ENCODE measurements around the gene WAPL.
"Not testable (repeated sequence)": the region's sequence is repeated elsewhere in the genome, so short reads cannot be mapped to it uniquely, and the experiment has no call there.

Gene WAPL, protein sequence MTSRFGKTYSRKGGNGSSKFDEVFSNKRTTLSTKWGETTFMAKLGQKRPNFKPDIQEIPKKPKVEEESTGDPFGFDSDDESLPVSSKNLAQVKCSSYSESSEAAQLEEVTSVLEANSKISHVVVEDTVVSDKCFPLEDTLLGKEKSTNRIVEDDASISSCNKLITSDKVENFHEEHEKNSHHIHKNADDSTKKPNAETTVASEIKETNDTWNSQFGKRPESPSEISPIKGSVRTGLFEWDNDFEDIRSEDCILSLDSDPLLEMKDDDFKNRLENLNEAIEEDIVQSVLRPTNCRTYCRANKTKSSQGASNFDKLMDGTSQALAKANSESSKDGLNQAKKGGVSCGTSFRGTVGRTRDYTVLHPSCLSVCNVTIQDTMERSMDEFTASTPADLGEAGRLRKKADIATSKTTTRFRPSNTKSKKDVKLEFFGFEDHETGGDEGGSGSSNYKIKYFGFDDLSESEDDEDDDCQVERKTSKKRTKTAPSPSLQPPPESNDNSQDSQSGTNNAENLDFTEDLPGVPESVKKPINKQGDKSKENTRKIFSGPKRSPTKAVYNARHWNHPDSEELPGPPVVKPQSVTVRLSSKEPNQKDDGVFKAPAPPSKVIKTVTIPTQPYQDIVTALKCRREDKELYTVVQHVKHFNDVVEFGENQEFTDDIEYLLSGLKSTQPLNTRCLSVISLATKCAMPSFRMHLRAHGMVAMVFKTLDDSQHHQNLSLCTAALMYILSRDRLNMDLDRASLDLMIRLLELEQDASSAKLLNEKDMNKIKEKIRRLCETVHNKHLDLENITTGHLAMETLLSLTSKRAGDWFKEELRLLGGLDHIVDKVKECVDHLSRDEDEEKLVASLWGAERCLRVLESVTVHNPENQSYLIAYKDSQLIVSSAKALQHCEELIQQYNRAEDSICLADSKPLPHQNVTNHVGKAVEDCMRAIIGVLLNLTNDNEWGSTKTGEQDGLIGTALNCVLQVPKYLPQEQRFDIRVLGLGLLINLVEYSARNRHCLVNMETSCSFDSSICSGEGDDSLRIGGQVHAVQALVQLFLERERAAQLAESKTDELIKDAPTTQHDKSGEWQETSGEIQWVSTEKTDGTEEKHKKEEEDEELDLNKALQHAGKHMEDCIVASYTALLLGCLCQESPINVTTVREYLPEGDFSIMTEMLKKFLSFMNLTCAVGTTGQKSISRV (N-terminal part only)

DNA sequence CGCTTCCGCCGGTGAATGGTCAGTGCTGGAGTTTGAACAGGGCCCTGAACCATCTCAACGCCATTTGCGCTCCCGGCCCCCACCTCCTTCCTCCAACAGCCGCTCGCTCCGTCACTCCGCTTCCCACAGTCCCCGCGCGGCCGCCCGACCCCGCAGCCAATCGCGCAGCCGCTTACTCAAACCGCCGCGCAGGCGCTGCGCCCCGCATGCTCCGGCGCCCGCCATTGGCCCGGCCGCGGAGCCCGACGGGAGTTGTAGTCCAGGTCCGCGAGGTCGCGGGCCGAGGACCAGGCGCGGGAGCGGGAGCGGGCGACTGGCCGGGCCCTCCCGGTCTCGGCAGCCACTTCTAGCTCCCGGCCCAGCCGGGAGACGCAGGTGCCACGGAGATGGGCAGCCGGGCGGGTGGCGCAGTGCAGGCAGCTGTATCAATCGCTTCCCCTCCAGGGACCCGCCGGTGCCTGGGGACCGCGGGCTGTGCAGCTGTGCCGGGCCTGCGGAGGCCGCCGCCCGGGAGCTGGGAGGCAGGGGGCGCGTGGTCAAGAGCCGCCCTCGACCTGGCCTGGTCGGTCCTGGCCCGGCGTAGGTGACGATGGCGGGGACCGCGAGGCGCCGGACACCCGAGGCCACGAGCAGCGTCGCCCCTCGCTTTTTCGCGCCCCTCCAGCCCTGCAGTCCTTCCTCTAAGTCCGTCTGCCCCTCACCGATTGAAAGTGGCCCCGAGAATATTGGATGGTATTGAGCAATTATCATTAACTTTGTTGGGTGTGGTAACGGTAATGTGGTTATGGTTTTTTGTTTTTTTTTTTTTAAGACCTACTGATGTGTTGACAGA, at the start of gene WAPL:
Gene WAPL (minus strand): TSS at position 115 of the 832 bp plus-strand sequence. CDS start 3,723 bp downstream, outside the sequence.
- peaks cover 21% of the 10 kb centered on the region for H3K36me3 Mint-ChIP-seq (ENCODE audit: low read depth)
- H3K4me1 Mint-ChIP-seq (ENCODE audit: low read depth): peaks cover 39% of the 10 kb centered on the region
- no peaks in the 10 kb centered on the region for H3K27me3 Mint-ChIP-seq (ENCODE audit: low read depth)
- peak within 1 kb of the TSS; percentile 90 for H3K27ac Mint-ChIP-seq
- no peaks in the 10 kb centered on the region for H3K9me3 Mint-ChIP-seq
- H3K4me3 Mint-ChIP-seq: peak within 1 kb of the TSS; percentile 95

DNA sequence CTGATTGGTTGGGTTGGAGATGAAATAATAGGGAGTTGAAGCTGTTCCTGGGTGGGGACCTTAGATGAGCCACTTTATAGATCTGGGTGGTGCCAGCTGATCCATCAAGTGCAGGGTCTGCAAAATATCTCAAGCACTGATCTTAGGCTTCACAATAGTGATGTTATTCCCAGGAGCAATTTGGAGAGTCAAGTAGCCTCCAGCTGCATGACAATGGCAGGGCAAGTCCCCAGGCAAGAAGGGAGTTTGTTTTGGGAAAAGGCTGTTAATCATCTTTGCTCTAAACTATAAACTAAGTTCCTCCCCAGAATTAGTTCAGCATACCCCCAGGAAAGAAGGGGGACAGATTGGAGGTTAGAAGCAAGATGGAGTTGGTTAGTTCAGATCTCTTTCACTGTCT, 47.7 kb upstream of the WAPL start:
- Mint-ChIP-seq H3K9me3 (no peaks in the 10 kb centered on the region), H3K36me3 (ENCODE audit: low read depth) (no peaks in the 10 kb centered on the region), H3K27ac (no peak overlapping the region), H3K27me3 (ENCODE audit: low read depth) (no peaks in the 10 kb centered on the region), H3K4me3 (no peak overlapping the region), H3K4me1 (ENCODE audit: low read depth) (no peaks in the 10 kb centered on the region)

DNA sequence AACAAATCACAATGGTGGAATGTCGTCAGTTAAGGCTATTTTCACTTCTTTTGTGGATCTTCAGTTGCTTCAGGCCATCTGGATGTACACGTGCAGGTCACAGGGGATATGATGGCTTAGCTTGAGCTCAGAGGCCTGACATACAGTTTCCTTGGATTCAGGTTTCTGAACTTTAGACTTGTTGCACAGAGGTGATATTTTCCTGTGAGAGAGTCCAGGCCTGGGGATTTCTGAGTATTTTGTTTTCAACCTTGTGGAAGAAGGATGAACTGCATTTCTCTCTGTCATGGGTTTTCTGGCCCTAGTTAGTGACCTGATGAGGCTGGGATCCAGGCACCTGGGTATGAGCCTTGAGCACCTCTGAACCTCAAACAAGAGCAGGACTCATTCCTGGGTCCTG, 44.9 kb upstream of the WAPL start:
- H3K36me3 Mint-ChIP-seq (ENCODE audit: low read depth); H3K4me3 Mint-ChIP-seq; H3K9me3 Mint-ChIP-seq; H3K27me3 Mint-ChIP-seq (ENCODE audit: low read depth); H3K4me1 Mint-ChIP-seq (ENCODE audit: low read depth); H3K27ac Mint-ChIP-seq: not testable (repeated sequence)

DNA sequence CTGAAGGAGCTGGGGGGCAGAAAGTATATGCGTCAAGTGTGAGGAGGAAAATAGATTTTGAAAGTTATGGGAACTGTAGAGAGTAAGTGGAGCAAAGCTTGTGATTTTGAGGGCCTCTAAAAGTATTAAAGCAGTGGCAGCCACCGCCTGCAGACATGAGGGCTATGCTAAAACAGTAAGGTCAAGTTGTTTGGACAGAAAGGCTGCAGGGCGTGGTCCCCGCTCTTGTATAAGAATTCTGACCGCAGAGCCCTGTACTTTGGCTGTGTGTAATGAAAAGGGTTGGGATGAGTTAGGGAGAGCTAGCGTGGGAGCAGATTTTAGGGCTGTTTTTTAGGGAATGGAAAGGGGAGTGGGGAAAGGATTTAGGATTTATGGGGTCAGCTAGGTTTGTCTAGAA, 41.7 kb upstream of the WAPL start:
- not testable (repeated sequence) for H3K9me3 Mint-ChIP-seq; H3K27me3 Mint-ChIP-seq (ENCODE audit: low read depth); H3K4me1 Mint-ChIP-seq (ENCODE audit: low read depth); H3K4me3 Mint-ChIP-seq; H3K27ac Mint-ChIP-seq; H3K36me3 Mint-ChIP-seq (ENCODE audit: low read depth)

DNA sequence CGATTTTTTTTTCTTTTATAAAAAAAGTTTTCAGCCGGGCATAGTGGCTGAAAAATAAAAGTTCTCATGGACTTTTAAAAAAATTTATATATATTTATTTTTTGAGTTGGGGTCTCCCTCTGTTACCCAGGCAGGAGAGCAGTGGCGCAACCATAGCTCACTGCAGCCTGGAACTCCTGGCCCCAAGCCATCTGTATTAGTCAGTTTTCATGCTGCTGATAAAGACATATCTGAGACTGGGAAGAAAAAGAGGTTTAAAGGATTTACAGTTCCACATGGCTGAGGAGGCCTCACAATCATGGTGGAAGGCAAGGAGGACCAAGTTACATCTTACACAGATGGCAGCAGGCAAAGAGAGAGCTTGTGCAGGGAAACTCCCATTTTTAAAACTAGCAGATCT, 37.1 kb upstream of the WAPL start:
- H3K4me1 Mint-ChIP-seq (ENCODE audit: low read depth); H3K36me3 Mint-ChIP-seq (ENCODE audit: low read depth); H3K27ac Mint-ChIP-seq; H3K9me3 Mint-ChIP-seq; H3K27me3 Mint-ChIP-seq (ENCODE audit: low read depth); H3K4me3 Mint-ChIP-seq: not testable (repeated sequence)

DNA sequence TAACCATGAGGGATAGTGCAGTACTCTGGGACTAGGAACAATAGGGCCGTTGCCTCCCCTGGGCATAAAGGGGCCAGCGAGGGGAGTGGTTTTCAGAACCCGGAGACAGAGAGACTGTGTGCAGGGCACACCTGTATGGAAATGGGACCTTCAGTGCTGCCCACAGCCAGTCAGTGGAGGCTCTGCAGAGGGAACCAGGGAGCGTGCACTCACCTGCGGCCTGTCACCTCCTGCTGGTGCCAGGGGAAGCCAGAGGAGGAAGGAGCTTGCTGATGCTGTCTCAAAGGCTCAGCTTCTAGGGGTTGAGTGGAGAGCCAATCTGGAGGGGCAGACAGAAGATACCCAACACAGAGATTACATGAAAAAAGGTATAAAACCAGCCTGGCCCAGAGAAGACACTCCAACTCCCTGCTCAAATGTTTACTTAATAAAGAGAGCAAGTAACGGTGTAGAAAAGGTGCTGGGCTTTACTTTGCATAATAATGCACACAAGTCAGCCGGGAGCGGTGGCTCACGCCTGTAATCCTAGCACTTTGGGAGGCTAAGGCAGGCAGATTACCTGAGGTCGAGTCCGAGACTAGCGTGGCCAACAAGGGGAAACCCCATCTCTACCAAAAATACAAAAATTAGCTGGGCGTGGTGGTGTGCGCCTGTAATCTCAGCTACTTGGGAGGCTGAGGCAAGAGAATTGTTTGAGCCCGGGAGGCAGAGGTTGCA, 35.5 kb upstream of the WAPL start:
- no peaks in the 10 kb centered on the region for H3K9me3 Mint-ChIP-seq
- no peak overlapping the region for H3K4me3 Mint-ChIP-seq
- H3K4me1 Mint-ChIP-seq (ENCODE audit: low read depth): peaks cover 9% of the 10 kb centered on the region
- no peaks in the 10 kb centered on the region for H3K36me3 Mint-ChIP-seq (ENCODE audit: low read depth)
- H3K27me3 Mint-ChIP-seq (ENCODE audit: low read depth): no peaks in the 10 kb centered on the region
- H3K27ac Mint-ChIP-seq: no peak overlapping the region

DNA sequence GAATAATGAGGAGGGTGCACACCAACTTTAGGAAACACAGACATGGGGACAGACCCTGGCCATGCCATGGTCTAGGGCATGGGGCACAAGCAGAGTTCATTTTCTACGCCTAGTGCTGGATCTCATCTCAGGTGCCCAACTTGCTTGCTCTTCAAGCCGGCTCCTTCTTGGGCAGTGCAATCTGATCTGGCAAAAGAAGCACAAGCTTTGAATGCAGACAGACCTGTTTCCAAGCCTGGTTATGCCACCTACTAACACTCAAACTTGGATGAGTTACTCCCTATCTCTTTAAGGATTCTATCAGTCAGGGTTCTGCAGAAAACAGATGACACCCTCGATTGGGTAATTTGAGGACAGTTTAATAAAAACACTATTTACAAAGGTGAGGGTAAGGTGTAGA, 34.9 kb upstream of the WAPL start:
- Mint-ChIP-seq H3K27me3 (ENCODE audit: low read depth) (peaks cover 2% of the 10 kb centered on the region), H3K4me3 (no peak overlapping the region), H3K4me1 (ENCODE audit: low read depth) (peaks cover 9% of the 10 kb centered on the region), H3K36me3 (ENCODE audit: low read depth) (no peaks in the 10 kb centered on the region), H3K27ac (no peak overlapping the region), H3K9me3 (no peaks in the 10 kb centered on the region)

DNA sequence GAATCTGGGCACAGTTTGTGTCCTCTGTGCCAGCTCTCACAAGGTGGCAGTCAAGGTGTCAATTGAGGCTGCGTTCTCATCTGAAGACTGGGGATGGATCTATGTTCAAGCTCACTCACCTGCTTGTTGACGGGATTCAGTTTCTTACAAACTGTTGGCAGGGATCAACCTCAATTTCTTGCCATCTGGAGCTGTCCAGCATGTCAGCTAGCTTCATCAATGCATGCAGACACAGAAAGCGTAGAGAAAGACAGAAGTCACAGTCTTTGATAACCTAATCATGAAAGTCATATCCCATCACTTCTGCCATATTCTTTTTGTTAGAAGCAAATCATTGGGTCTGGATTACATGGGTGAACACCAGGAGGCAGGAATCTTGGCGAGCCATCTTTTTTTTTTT, 32.0 kb upstream of the WAPL start:
- peaks cover 9% of the 10 kb centered on the region for H3K4me1 Mint-ChIP-seq (ENCODE audit: low read depth)
- H3K27ac Mint-ChIP-seq: no peak overlapping the region
- no peaks in the 10 kb centered on the region for H3K9me3 Mint-ChIP-seq
- no peaks in the 10 kb centered on the region for H3K36me3 Mint-ChIP-seq (ENCODE audit: low read depth)
- no peak overlapping the region for H3K4me3 Mint-ChIP-seq
- peaks cover 4% of the 10 kb centered on the region for H3K27me3 Mint-ChIP-seq (ENCODE audit: low read depth)

DNA sequence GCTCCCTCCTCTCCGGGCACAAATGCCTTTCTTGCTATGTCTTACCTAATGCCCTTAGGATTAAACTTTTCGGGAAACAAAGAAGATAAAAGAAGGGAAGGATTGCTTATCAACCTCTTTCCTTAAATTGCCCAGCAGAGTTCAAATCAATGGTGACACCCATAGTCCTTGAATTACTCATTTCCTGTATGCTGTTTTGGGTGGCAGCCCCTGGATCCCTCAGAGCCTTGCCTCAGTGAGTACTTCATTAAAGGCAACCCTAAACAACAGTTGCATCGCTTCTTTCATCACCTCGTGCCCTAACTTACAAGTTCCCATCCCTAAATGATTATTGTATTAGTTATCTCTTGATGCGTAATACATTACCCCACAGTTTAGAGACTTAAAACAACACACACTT, 31.6 kb upstream of the WAPL start:
- Mint-ChIP-seq H3K4me1 (ENCODE audit: low read depth) (peaks cover 9% of the 10 kb centered on the region), H3K9me3 (no peaks in the 10 kb centered on the region), H3K4me3 (no peak overlapping the region), H3K27me3 (ENCODE audit: low read depth) (peaks cover 4% of the 10 kb centered on the region), H3K27ac (no peak overlapping the region), H3K36me3 (ENCODE audit: low read depth) (no peaks in the 10 kb centered on the region)

DNA sequence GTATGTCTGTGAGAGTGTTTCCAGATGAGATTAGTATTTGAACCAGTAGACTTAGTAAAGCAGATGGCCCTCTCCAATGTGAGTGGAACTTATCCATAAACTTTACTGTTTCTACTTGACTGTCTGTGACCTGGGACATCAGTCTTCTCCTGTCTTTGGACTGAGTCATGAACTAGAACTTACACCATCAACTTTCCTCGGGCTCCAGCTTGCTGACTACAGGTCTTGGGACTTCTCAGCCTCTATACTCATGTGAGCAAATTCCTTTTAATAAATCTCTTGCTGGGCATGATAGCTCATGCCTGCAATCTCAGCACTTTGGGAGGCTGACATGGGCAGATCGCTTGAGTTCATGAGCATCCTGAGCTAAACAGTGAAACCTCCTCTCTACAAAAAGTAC, 25.7 kb upstream of the WAPL start:
- H3K27ac Mint-ChIP-seq: no peak overlapping the region
- no peaks in the 10 kb centered on the region for H3K36me3 Mint-ChIP-seq (ENCODE audit: low read depth)
- H3K4me3 Mint-ChIP-seq: no peak overlapping the region
- no peaks in the 10 kb centered on the region for H3K9me3 Mint-ChIP-seq
- peaks cover 4% of the 10 kb centered on the region for H3K27me3 Mint-ChIP-seq (ENCODE audit: low read depth)
- no peaks in the 10 kb centered on the region for H3K4me1 Mint-ChIP-seq (ENCODE audit: low read depth)

DNA sequence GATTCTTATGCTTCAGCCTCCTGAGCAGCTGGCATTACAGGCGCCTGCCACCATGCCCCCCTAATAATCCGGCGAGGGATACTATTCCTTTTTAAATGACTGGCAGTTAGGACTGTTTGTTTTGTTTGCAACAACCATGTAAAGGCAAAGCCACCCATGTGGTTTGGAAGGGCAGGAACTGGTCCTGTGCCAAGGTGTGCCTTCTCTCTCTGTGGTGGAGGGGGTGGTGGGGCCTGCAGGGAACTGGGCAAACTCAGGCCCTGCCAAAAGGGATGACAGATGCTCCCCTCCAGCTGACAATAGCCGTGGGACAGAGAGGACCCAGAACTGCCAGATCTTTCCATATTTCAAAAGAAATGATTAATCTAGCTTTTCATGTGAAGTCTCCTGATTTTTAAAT, 23.5 kb upstream of the WAPL start:
- no peaks in the 10 kb centered on the region for H3K4me1 Mint-ChIP-seq (ENCODE audit: low read depth)
- H3K9me3 Mint-ChIP-seq: no peaks in the 10 kb centered on the region
- H3K27me3 Mint-ChIP-seq (ENCODE audit: low read depth): no peaks in the 10 kb centered on the region
- H3K27ac Mint-ChIP-seq: no peak overlapping the region
- no peaks in the 10 kb centered on the region for H3K36me3 Mint-ChIP-seq (ENCODE audit: low read depth)
- H3K4me3 Mint-ChIP-seq: no peak overlapping the region

DNA sequence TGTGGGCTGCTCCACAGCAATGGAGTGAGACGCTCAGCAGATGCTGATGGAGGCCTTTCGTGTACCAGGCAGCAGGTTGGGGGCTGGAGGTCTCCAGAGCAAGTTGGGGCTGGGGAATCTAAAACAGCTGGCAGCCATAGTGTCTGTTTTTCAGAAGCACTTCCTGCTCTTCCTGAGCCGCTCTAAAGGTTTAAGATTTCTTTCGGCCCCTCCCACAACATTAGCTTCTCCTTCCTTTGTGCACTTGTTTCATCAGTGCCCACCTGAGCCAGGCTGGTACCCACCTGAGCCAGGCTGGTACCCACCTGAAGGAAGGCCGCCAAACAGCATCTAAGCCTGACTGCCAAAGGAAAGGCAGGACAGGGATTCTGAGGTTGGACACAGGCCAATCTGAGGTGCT, 18.4 kb upstream of the WAPL start:
- Mint-ChIP-seq H3K36me3 (ENCODE audit: low read depth) (peaks cover 2% of the 10 kb centered on the region), H3K9me3 (no peaks in the 10 kb centered on the region), H3K4me3 (no peak overlapping the region), H3K4me1 (ENCODE audit: low read depth) (peaks cover 15% of the 10 kb centered on the region), H3K27me3 (ENCODE audit: low read depth) (peaks cover 3% of the 10 kb centered on the region), H3K27ac (no peak overlapping the region)

DNA sequence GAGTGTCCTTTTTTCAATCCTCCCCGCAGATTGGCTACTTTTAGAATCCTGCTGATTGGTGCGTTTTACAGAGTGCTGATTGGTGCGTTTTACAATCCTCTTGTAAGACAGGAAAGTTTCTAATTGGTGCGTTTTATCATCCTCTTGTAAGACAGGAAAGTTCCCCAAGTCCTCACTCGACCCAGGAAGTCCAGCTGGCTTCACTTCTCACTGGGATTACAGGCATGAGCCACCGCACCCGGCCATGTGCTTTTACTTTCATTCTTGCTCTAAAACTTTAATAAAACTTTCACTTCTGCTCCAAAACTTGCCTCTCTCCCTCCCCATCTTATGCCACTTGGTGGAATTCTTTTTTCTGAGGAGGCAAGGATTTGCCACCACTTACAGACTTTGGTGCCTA, 17.0 kb upstream of the WAPL start:
- H3K9me3 Mint-ChIP-seq: no peaks in the 10 kb centered on the region
- H3K27ac Mint-ChIP-seq: no peak overlapping the region

More for the DNA sequence above, 17.0 kb upstream of the WAPL start:
- H3K4me1 Mint-ChIP-seq (ENCODE audit: low read depth): peaks cover 15% of the 10 kb centered on the region
- peaks cover 3% of the 10 kb centered on the region for H3K27me3 Mint-ChIP-seq (ENCODE audit: low read depth)
- no peak overlapping the region for H3K4me3 Mint-ChIP-seq
- H3K36me3 Mint-ChIP-seq (ENCODE audit: low read depth): peaks cover 2% of the 10 kb centered on the region
